NCI-H187 treated with DMSO at 0.1 percent for 48 hours (cell line): ENCODE data around the gene ZSWIM6.

ENCODE experiments used
- DNase-seq: peaks from one replicate; lab custom pipeline; 2025; lab: John Stamatoyannopoulos, UW

The ZSWIM6 gene

GRCh38 chr5:61331407-61332357 lies at the start of gene ZSWIM6:
Gene ZSWIM6, plus strand, starts transcription at chr5:61332258. Its CDS starts 15 bp downstream, at chr5:61332273.
- peak; percentile 98 for DNase-seq

- no peak for DNase-seq
Observed at GRCh38 chr5:61283471-61283870, 48.6 kb upstream of the ZSWIM6 start.

- no peak for DNase-seq
Observed at GRCh38 chr5:61285531-61285930, 46.5 kb upstream of the ZSWIM6 start.

GRCh38 chr5:61286446-61287132 lies 45.5 kb upstream of the ZSWIM6 start:
- no peak for DNase-seq

GRCh38 chr5:61287474-61287873 lies 44.6 kb upstream of the ZSWIM6 start:
- DNase-seq, result no peak

- no peak for DNase-seq
Observed at GRCh38 chr5:61289241-61289640, 42.8 kb upstream of the ZSWIM6 start.

- no peak for DNase-seq
Observed at GRCh38 chr5:61289669-61290306, 42.3 kb upstream of the ZSWIM6 start.

GRCh38 chr5:61290791-61291210 lies 41.3 kb upstream of the ZSWIM6 start:
- no peak for DNase-seq

GRCh38 chr5:61292062-61292657 lies 39.9 kb upstream of the ZSWIM6 start:
- no peak for DNase-seq

GRCh38 chr5:61293071-61293470 lies 39.0 kb upstream of the ZSWIM6 start:
- DNase-seq, result no peak

GRCh38 chr5:61293873-61294272 lies 38.2 kb upstream of the ZSWIM6 start:
- DNase-seq, result no peak

GRCh38 chr5:61295365-61295764 lies 36.7 kb upstream of the ZSWIM6 start:
- no peak for DNase-seq

GRCh38 chr5:61298066-61298465 lies 34.0 kb upstream of the ZSWIM6 start:
- DNase-seq, result no peak

GRCh38 chr5:61298580-61298979 lies 33.5 kb upstream of the ZSWIM6 start:
- DNase-seq, result no peak

GRCh38 chr5:61299261-61299681 lies 32.8 kb upstream of the ZSWIM6 start:
- DNase-seq, result no peak

GRCh38 chr5:61301341-61302199 lies 30.5 kb upstream of the ZSWIM6 start:
- no peak for DNase-seq

- DNase-seq, result no peak
Observed at GRCh38 chr5:61302200-61302563, 29.9 kb upstream of the ZSWIM6 start.

- no peak for DNase-seq
Observed at GRCh38 chr5:61303346-61303745, 28.7 kb upstream of the ZSWIM6 start.

GRCh38 chr5:61304590-61305381 lies 27.3 kb upstream of the ZSWIM6 start:
- no peak for DNase-seq

- no peak for DNase-seq
Observed at GRCh38 chr5:61306531-61307131, 25.4 kb upstream of the ZSWIM6 start.
